BJ (cell line): Measurements from ENCODE around the gene PCMT1. TPM values are rescaled to one million over a fixed set of nuclear protein-coding genes. Genes with fewer than 3 reads are reported as not detected.

ENCODE experiments used
- CTCF ChIA-PET: fragments of 350-600 bp; formaldehyde crosslinking; extraction: SDS; loops from one replicate; lab custom pipeline; 2021; ENCODE audit warnings: antibody characterized with exemption, inconsistent platforms; lab: Yijun Ruan, JAX
- POLR2A ChIA-PET: fragments of 300-600 bp; sonication (Branson Sonifier 250); formaldehyde crosslinking; extraction: SDS; loops from one replicate; lab custom pipeline; 2021; ENCODE audit warnings: antibody characterized with exemption; lab: Charles Lee
- DNase-seq: peaks from one replicate; pipeline ENCODE4 v3.0.0-alpha.2; 2011; ENCODE audit warnings: low read depth
- H3K27me3 ChIP-seq: 2 replicates; pipeline ENCODE4 v1.6.0; 2011; ENCODE audit warnings: low read length; ENCODE audit not compliant: control insufficient read depth, insufficient read depth
- H3K36me3 ChIP-seq: 2 replicates; pipeline ENCODE4 v1.5.1; 2011; ENCODE audit warnings: low read length; ENCODE audit not compliant: control insufficient read depth, insufficient read depth
- H3K4me3 ChIP-seq: 2 replicates; pipeline ENCODE4 v1.5.1; 2011; ENCODE audit warnings: low read depth, mild to moderate bottlenecking, control low read depth, low read length
- polyA plus RNA-seq: library from polyadenylated mRNA; depleted of rRNA; stranded (reverse); fragments of >200 nt; gene quantifications from 2 replicates; pipeline ENCODE4 v1.2.3, GENCODE V29; 2011
- TF ChIP-seq, protein P1 (sequence below): IDR thresholded peaks from 2 replicates; pipeline ENCODE4 v1.5.1; 2011; ENCODE audit warnings: low read depth, mild to moderate bottlenecking, control low read depth, inconsistent platforms, low read length, moderate library complexity; ENCODE audit not compliant: insufficient read depth

The PCMT1 gene
- polyA plus RNA-seq, 1 experiment = 63.2 TPM

- ChIA-PET CTCF (no interaction called here), POLR2A (interaction anchor here (0.6 kb wide), 1 partner anchor 32 kb away, joined by 16 read pairs; no protein-coding TSS in a partner anchor)
- TF ChIP-seq, protein P1, sequence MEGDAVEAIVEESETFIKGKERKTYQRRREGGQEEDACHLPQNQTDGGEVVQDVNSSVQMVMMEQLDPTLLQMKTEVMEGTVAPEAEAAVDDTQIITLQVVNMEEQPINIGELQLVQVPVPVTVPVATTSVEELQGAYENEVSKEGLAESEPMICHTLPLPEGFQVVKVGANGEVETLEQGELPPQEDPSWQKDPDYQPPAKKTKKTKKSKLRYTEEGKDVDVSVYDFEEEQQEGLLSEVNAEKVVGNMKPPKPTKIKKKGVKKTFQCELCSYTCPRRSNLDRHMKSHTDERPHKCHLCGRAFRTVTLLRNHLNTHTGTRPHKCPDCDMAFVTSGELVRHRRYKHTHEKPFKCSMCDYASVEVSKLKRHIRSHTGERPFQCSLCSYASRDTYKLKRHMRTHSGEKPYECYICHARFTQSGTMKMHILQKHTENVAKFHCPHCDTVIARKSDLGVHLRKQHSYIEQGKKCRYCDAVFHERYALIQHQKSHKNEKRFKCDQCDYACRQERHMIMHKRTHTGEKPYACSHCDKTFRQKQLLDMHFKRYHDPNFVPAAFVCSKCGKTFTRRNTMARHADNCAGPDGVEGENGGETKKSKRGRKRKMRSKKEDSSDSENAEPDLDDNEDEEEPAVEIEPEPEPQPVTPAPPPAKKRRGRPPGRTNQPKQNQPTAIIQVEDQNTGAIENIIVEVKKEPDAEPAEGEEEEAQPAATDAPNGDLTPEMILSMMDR = no peak
- Histone ChIP-seq H3K4me3 (no peak overlapping the region), H3K27me3 (no peaks in the 10 kb centered on the region), H3K36me3 (0 out of 2 replicates have a peak, but pooled peaks cover 1% of the 10 kb centered on the region)
- DNase-seq = no peak
These were observed 66.2 kb downstream of the PCMT1 start for GRCh38 chr6:149815788-149816187.

- CTCF ChIA-PET = no interaction called here
These were observed 71.0 kb downstream of the PCMT1 start for GRCh38 chr6:149820506-149820905.

DNA sequence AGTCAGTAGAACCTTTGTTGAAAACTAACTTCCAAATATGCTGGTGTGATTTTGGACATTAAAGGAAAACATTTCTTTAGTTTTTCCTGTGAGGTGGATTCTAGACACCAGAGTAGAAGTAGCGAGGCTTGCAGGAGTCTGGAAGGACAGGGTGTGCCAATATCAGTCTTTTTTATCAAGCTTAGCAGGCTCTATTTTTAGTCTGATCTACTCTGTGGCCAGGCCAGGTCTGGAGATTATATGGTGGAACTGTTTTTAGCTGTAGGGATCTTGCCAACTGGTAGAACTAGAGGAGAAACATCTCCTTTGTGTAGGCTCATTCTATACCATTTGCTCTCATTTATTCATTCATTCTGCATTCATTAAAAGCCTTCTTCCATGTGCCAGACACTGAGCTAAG, 72.0 kb downstream of the PCMT1 start:
- H3K4me3 ChIP-seq = no peak overlapping the region
- no peaks in the 10 kb centered on the region for H3K27me3 ChIP-seq
- ChIA-PET CTCF (no interaction called here), POLR2A (no interaction called here)
- 0 out of 2 replicates have a peak, but pooled peaks cover 1% of the 10 kb centered on the region for H3K36me3 ChIP-seq
- TF ChIP-seq, protein P1 = no peak
- DNase-seq = no peak

More at GRCh38 chr6:149820506-149820905, 71.0 kb downstream of the PCMT1 start:
- POLR2A ChIA-PET = no interaction called here
- H3K27me3 ChIP-seq = no peaks in the 10 kb centered on the region
- 0 out of 2 replicates have a peak, but pooled peaks cover 1% of the 10 kb centered on the region for H3K36me3 ChIP-seq
- H3K4me3 ChIP-seq = no peak overlapping the region
- no peak for DNase-seq
- TF ChIP-seq, protein P1 = no peak

- CTCF ChIA-PET = interaction anchor here (0.6 to 1.1 kb wide), 3 partner anchors 12 to 69 kb away, joined by 3 to 7 read pairs (median 3); no protein-coding TSS in a partner anchor
- Histone ChIP-seq H3K36me3 (no peaks in the 10 kb centered on the region), H3K4me3 (no peak overlapping the region), H3K27me3 (no peaks in the 10 kb centered on the region)
- TF ChIP-seq, protein P1 = no peak
- POLR2A ChIA-PET = no interaction called here
- no peak for DNase-seq
These were observed 73.5 kb downstream of the PCMT1 start for GRCh38 chr6:149823013-149823412.

GRCh38 chr6:149825292-149825691, 75.8 kb downstream of the PCMT1 start:
- TF ChIP-seq, protein P1 = no peak
- DNase-seq = no peak

More at GRCh38 chr6:149825292-149825691, 75.8 kb downstream of the PCMT1 start:
- Histone ChIP-seq H3K36me3 (no peaks in the 10 kb centered on the region), H3K27me3 (no peaks in the 10 kb centered on the region), H3K4me3 (no peak overlapping the region)
- POLR2A ChIA-PET = no interaction called here
- CTCF ChIA-PET = interaction anchor here (0.6 to 0.7 kb wide), 3 partner anchors 45 to 191 kb away, joined by 3 read pairs; no protein-coding TSS in a partner anchor
